Neutrophil (primary cell): ENCODE measurements around the gene DLEC1.

ENCODE experiments used
- H3K27ac ChIP-seq: fragments of 200-600 bp; sonication (generic); 2 replicates; pipeline ENCODE4 v1.5.1; 2016; ENCODE audit warnings: mild to moderate bottlenecking, moderate library complexity
- H3K27me3 ChIP-seq: fragments of 200-600 bp; sonication (generic); 2 replicates; pipeline ENCODE4 v1.6.0; 2016; ENCODE audit warnings: mild to moderate bottlenecking
- H3K36me3 ChIP-seq: fragments of 200-600 bp; sonication (generic); 2 replicates; pipeline ENCODE4 v1.5.1; 2017
- H3K4me1 ChIP-seq, 2 experiments: fragments of 200-600 bp in 1 of 2; sonication (generic) in 1 of 2; 1 replicate in 1 of 2; 2 replicates in 1 of 2; pipeline versions ENCODE4 v1.5.1 to v1.6.1; 2013 to 2016; ENCODE audit warnings: low read depth in 1 of 2, low read length in 1 of 2, mild to moderate bottlenecking in 1 of 2, moderate library complexity in 1 of 2; ENCODE audit not compliant: control insufficient read depth in 1 of 2, insufficient read depth in 1 of 2
- H3K4me3 ChIP-seq, 2 experiments: fragments of 200-600 bp in 1 of 2; sonication (generic) in 1 of 2; 1 replicate in 1 of 2; 2 replicates in 1 of 2; pipeline ENCODE4 v1.5.1; 2013 to 2016; ENCODE audit warnings: low read depth in 1 of 2, low read length in 1 of 2, mild to moderate bottlenecking in 1 of 2, moderate library complexity in 1 of 2
- H3K9me3 ChIP-seq: fragments of 200-600 bp; sonication (generic); 2 replicates; pipeline ENCODE4 v1.5.1; 2016
- CTCF ChIP-seq: fragments of 200-600 bp; sonication (generic); IDR thresholded peaks from 2 replicates; pipeline ENCODE4 v1.5.1; 2016; ENCODE audit warnings: antibody characterized with exemption

DLEC1 gene

DNA sequence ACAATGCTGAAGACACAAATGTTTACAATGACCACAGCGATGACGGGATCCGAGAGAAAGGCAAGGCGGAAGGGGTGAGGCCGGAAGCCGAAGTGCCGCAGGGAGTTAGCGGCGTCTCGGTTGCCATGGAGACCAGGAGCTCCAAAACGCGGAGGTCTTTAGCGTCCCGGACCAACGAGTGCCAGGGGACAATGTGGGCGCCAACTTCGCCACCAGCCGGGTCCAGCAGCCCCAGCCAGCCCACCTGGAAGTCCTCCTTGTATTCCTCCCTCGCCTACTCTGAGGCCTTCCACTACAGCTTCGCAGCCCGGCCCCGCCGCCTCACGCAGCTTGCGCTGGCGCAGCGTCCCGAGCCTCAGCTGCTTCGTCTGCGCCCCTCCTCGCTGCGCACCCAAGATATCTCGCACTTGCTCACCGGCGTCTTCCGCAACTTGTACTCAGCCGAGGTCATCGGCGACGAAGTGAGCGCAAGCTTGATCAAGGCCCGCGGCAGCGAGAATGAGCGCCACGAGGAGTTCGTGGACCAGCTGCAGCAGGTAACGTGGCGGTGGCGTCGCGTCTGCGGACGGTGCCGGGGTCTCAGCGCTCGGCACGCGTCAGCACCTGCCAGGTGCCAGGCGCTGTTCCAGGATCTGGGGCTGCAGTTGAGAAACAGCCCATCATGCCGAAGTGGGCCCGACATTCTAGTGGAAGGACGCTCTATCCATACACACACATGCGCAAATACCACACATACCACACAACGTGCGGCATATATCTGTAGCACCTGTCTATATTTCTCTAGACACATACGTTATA, at the start of gene DLEC1:
Gene DLEC1 (plus strand): TSS at position 108 of the 798 bp plus-strand sequence. CDS start 18 bp downstream, at position 126.
- Histone ChIP-seq H3K4me1 (peaks cover 26 to 28% of the 10 kb centered on the region in 2 experiments), H3K9me3 (no peaks in the 10 kb centered on the region), H3K36me3 (no peaks in the 10 kb centered on the region), H3K27ac (peak within 1 kb of the TSS; percentile 89), H3K27me3 (no peaks in the 10 kb centered on the region), H3K4me3 (peak within 1 kb of the TSS; percentile 72 to 76)
- no peak for TF ChIP-seq CTCF

DNA sequence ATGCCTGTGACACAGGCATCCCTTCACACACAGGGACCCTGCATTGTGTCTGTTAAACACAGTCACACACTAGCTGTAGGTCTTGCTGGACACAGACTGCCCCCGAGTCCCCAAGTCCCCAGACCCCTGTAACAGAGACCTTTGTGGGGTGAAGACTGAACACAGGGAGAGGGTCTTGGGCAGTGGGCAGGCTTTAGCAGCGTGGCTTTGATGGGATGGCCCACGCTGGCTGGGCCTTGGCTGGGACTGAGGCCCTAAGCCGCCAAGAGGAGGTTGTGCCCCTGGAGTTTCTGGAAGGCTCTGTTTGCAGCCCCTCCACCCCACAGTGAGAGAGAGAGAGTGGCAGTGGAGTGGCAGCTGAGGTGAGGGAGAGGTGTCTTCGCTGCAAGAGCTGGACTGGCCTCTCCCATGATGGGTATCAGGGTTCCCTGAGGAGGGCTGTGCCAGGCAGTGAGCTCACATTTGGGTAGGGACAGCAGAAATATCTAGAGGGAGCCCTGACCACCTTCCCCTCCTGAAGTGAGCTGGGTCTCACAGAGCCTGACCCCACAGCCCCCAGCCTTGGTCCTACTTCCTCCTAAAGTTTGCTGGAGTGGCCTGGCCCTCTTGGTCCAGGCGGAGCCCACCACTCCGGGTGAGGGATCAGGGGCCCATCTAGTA, 49.1 kb upstream of the DLEC1 start:
- H3K27me3 ChIP-seq = no peaks in the 10 kb centered on the region
- H3K27ac ChIP-seq = no peak overlapping the region
- H3K9me3 ChIP-seq = no peaks in the 10 kb centered on the region
- TF ChIP-seq CTCF = no peak
- no peak overlapping the region for H3K4me3 ChIP-seq
- H3K36me3 ChIP-seq = no peaks in the 10 kb centered on the region
- H3K4me1 ChIP-seq = peaks cover 80 to 81% of the 10 kb centered on the region in 2 experiments

GRCh38 chr3:37990527-37990926, 48.5 kb upstream of the DLEC1 start, which contains the start of gene VILL:
TSS of gene VILL (plus strand) at chr3:37990786. CDS start at chr3:37993673, 2,887 bp downstream.
- H3K27ac ChIP-seq = no peak within 1 kb of the TSS
- TF ChIP-seq CTCF = no peak

DNA sequence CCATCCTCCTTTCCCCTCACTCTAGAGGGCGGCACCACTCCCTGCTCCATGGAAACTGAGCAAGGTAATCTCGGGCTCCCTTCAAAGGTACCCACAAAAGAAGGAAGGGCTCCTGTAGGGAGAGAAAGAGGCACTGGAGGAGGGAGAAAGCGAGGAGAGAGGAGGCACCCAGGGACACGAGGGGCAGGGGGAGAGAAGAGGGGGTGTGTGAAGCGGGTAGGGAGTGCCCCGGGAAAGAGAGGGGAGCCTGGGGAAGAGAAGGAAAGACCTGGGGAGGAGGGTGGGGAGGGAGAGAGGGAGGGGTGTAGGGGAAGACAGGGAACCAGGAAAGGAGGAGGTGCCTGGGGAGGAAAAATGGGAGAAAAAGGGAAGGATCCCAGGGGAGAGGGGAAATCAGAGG, 47.9 kb upstream of the DLEC1 start:
- Histone ChIP-seq H3K36me3 (no peaks in the 10 kb centered on the region), H3K4me3 (no peak overlapping the region), H3K9me3 (no peaks in the 10 kb centered on the region), H3K27me3 (no peaks in the 10 kb centered on the region), H3K27ac (no peak overlapping the region), H3K4me1 (peaks cover 79 to 80% of the 10 kb centered on the region in 2 experiments)
- no peak for TF ChIP-seq CTCF

More at GRCh38 chr3:37990527-37990926, 48.5 kb upstream of the DLEC1 start, which contains the start of gene VILL:
- Histone ChIP-seq H3K27me3 (no peaks in the 10 kb centered on the region), H3K4me1 (peaks cover 80 to 81% of the 10 kb centered on the region in 2 experiments), H3K9me3 (no peaks in the 10 kb centered on the region), H3K4me3 (no peak within 1 kb of the TSS), H3K36me3 (no peaks in the 10 kb centered on the region)

GRCh38 chr3:37991823-37992222, 47.2 kb upstream of the DLEC1 start:
- H3K4me3 ChIP-seq = no peak overlapping the region
- no peaks in the 10 kb centered on the region for H3K27me3 ChIP-seq
- no peaks in the 10 kb centered on the region for H3K9me3 ChIP-seq
- no peak overlapping the region for H3K27ac ChIP-seq
- peaks cover 74 to 75% of the 10 kb centered on the region in 2 experiments for H3K4me1 ChIP-seq
- no peaks in the 10 kb centered on the region for H3K36me3 ChIP-seq
- no peak for TF ChIP-seq CTCF
